HEK293 (cell line): ENCODE data around the gene PHC3.

Experiments used
- CTCF ChIA-PET: fragments of 350-600 bp; formaldehyde crosslinking; extraction: SDS; loops from one replicate; lab custom pipeline; 2021; ENCODE audit warnings: antibody characterized with exemption; lab: Yijun Ruan, JAX
- POLR2A ChIA-PET: fragments of 300-600 bp; formaldehyde crosslinking; extraction: SDS; loops from one replicate; lab custom pipeline; 2020; ENCODE audit warnings: antibody characterized with exemption, inconsistent platforms; lab: Yijun Ruan, JAX
- H3K27ac ChIP-seq: fragments of 200-500 bp; sonication (Bioruptor generic); 2 replicates; pipeline ENCODE4 v1.5.1; 2014; ENCODE audit warnings: low read depth, low read length, control low read depth, inconsistent platforms; ENCODE audit errors: extremely low read depth
- H3K36me3 ChIP-seq, 2 experiments: fragments of 200-500 bp in 1 of 2; sonication (Bioruptor generic) in 1 of 2; 1 replicate in 1 of 2; 2 replicates in 1 of 2; pipeline ENCODE4 v1.5.1; 2014 to 2017; ENCODE audit warnings: inconsistent platforms in 2 of 2, low read length in 2 of 2; ENCODE audit not compliant: control insufficient read depth in 2 of 2, insufficient read depth in 1 of 2
- H3K4me1 ChIP-seq: fragments of 200-500 bp; sonication (Bioruptor generic); 2 replicates; pipeline ENCODE4 v1.5.1; 2014; ENCODE audit warnings: mild to moderate bottlenecking, low read length, inconsistent platforms; ENCODE audit not compliant: control insufficient read depth, insufficient read depth
- H3K4me3 ChIP-seq: 2 replicates; pipeline ENCODE4 v1.5.1; 2011; ENCODE audit warnings: low read depth, mild to moderate bottlenecking, control low read depth, low read length, moderate library complexity
- H3K9me3 ChIP-seq: fragments of 200-500 bp; sonication (Bioruptor generic); 2 replicates; pipeline ENCODE4 v1.5.1; 2014; ENCODE audit warnings: low read depth, low read length, inconsistent platforms; ENCODE audit not compliant: control insufficient read depth, insufficient read depth
- GLIS2 ChIP-seq: fragments of 450-650 bp; formaldehyde crosslinking; IDR thresholded peaks from 2 replicates; pipeline ENCODE4 v1.5.1; 2016; ENCODE audit warnings: missing biosample characterization, missing genetic modification characterization
- HOXC10 ChIP-seq: sonication (generic); formaldehyde crosslinking; IDR thresholded peaks from 2 replicates; pipeline ENCODE4 v1.8.1; 2023; ENCODE audit warnings: mild to moderate bottlenecking, missing genetic modification reagents
- PRDM1 ChIP-seq: fragments of 450-650 bp; formaldehyde crosslinking; IDR thresholded peaks from 2 replicates; pipeline ENCODE4; 2016; ENCODE audit warnings: missing biosample characterization, missing genetic modification characterization
- TCF7L2 ChIP-seq: IDR thresholded peaks from 2 replicates; pipeline ENCODE4 v1.6.1; 2011; ENCODE audit warnings: low read depth, mild to moderate bottlenecking, inconsistent platforms, low read length, moderate library complexity, borderline replicate concordance
- ZBTB17 ChIP-seq: fragments of 450-650 bp; formaldehyde crosslinking; IDR thresholded peaks from 2 replicates; pipeline ENCODE4 v1.5.1; 2016; ENCODE audit warnings: missing biosample characterization, missing genetic modification characterization
- ZFHX2 ChIP-seq: fragments of 450-650 bp; formaldehyde crosslinking; conservative IDR thresholded peaks from 2 replicates; pipeline ENCODE4 v1.5.1; 2016; ENCODE audit warnings: missing biosample characterization, missing genetic modification characterization
- ZNF175 ChIP-seq: fragments of 450-650 bp; formaldehyde crosslinking; IDR thresholded peaks from 2 replicates; pipeline ENCODE4 v1.5.1; 2016; ENCODE audit warnings: missing biosample characterization, missing genetic modification characterization
- ZNF184 ChIP-seq: fragments of 450-650 bp; IDR thresholded peaks from 2 replicates; pipeline ENCODE4 v1.5.1; 2018; ENCODE audit warnings: missing biosample characterization, mild to moderate bottlenecking, missing genetic modification characterization
- ZNF211 ChIP-seq: fragments of 450-650 bp; formaldehyde crosslinking; IDR thresholded peaks from 2 replicates; pipeline ENCODE4 v1.5.1; 2016; ENCODE audit warnings: low read depth, missing biosample characterization, missing genetic modification characterization
- ZNF394 ChIP-seq: fragments of 450-650 bp; formaldehyde crosslinking; IDR thresholded peaks from 2 replicates; pipeline ENCODE4 v1.5.1; 2016; ENCODE audit warnings: missing biosample characterization, missing genetic modification characterization, mild to moderate bottlenecking, moderate library complexity, borderline replicate concordance
- ZNF510 ChIP-seq: fragments of 450-650 bp; formaldehyde crosslinking; IDR thresholded peaks from 2 replicates; pipeline ENCODE4 v1.5.1; 2018; ENCODE audit warnings: mild to moderate bottlenecking, missing genetic modification characterization, missing biosample characterization; ENCODE audit not compliant: insufficient replicate concordance
- ZNF521 ChIP-seq: fragments of 450-650 bp; formaldehyde crosslinking; IDR thresholded peaks from 2 replicates; pipeline ENCODE4 v1.5.1; 2017; ENCODE audit warnings: missing biosample characterization, mild to moderate bottlenecking, missing genetic modification characterization
- ZNF548 ChIP-seq: fragments of 450-650 bp; formaldehyde crosslinking; IDR thresholded peaks from 2 replicates; pipeline ENCODE4 v1.5.1; 2016; ENCODE audit warnings: missing biosample characterization, missing genetic modification characterization
- ZNF555 ChIP-seq: fragments of 450-650 bp; formaldehyde crosslinking; conservative IDR thresholded peaks from 2 replicates; pipeline ENCODE4 v1.5.1; 2017; ENCODE audit warnings: missing biosample characterization, mild to moderate bottlenecking, missing genetic modification characterization, inconsistent platforms
- ZNF585B ChIP-seq: fragments of 450-650 bp; formaldehyde crosslinking; IDR thresholded peaks from 2 replicates; pipeline ENCODE4 v1.5.1; 2016; ENCODE audit warnings: missing biosample characterization, missing genetic modification characterization
- ZNF623 ChIP-seq: fragments of 450-650 bp; formaldehyde crosslinking; IDR thresholded peaks from 2 replicates; pipeline ENCODE4 v1.5.1; 2016; ENCODE audit warnings: missing biosample characterization, missing genetic modification characterization
- ZNF707 ChIP-seq: fragments of 450-650 bp; formaldehyde crosslinking; IDR thresholded peaks from 2 replicates; pipeline ENCODE4 v1.5.1; 2016; ENCODE audit warnings: missing biosample characterization, missing genetic modification characterization
- ZNF837 ChIP-seq: fragments of 450-650 bp; formaldehyde crosslinking; IDR thresholded peaks from 2 replicates; pipeline ENCODE4 v1.5.1; 2016; ENCODE audit warnings: missing biosample characterization, missing genetic modification characterization
- TF ChIP-seq, protein P1 (sequence below): fragments of 450-650 bp; formaldehyde crosslinking; IDR thresholded peaks from 2 replicates; pipeline ENCODE4 v1.5.1; 2016; ENCODE audit warnings: missing biosample characterization, missing genetic modification characterization
- TF ChIP-seq, protein P2 (sequence below): fragments of 450-650 bp; formaldehyde crosslinking; IDR thresholded peaks from 2 replicates; pipeline ENCODE4 v1.5.1; 2016; ENCODE audit warnings: missing biosample characterization, missing genetic modification characterization
- TF ChIP-seq, protein P3 (sequence below): fragments of 450-650 bp; formaldehyde crosslinking; optimal IDR thresholded peaks from 2 replicates; pipeline ENCODE3; 2016; ENCODE audit warnings: missing biosample characterization, mild to moderate bottlenecking, missing genetic modification characterization

The PHC3 gene

DNA sequence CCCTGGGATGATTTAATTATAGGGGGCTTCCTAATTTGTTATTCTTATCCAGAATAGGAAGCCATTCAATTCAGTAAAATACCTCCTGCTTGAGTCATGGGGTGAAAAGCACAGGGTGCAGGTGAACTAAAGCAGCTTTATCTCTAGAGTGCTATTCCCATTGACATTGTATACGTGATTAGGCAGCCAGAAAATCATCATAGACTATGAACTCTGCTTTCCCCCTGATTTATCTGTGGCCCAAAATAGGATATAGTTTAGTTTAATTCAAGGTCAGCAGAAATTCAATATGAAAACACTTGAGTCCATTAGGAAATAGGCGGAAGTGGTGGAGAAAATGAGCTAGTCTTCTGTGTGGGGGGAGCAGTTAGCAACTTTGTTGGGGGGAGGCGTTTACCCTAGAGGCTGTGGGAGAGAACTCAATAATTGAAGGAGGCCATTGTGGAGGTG is 22.5 kb upstream of the PHC3 start (continued):
- TF ChIP-seq, protein P1, sequence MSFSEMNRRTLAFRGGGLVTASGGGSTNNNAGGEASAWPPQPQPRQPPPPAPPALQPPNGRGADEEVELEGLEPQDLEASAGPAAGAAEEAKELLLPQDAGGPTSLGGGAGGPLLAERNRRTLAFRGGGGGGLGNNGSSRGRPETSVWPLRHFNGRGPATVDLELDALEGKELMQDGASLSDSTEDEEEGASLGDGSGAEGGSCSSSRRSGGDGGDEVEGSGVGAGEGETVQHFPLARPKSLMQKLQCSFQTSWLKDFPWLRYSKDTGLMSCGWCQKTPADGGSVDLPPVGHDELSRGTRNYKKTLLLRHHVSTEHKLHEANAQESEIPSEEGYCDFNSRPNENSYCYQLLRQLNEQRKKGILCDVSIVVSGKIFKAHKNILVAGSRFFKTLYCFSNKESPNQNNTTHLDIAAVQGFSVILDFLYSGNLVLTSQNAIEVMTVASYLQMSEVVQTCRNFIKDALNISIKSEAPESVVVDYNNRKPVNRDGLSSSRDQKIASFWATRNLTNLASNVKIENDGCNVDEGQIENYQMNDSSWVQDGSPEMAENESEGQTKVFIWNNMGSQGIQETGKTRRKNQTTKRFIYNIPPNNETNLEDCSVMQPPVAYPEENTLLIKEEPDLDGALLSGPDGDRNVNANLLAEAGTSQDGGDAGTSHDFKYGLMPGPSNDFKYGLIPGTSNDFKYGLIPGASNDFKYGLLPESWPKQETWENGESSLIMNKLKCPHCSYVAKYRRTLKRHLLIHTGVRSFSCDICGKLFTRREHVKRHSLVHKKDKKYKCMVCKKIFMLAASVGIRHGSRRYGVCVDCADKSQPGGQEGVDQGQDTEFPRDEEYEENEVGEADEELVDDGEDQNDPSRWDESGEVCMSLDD (tag by site-specific recombination), result no peak
- TF ChIP-seq GLIS2 (tag by site-specific recombination) (no peak), ZNF521 (no peak), ZNF623 (no peak), ZBTB17 (tag by site-specific recombination) (0 out of 2 replicates have a peak, but pooled peaks have one; percentile 12)
- TF ChIP-seq, all 188 proteins: peak for 7

DNA sequence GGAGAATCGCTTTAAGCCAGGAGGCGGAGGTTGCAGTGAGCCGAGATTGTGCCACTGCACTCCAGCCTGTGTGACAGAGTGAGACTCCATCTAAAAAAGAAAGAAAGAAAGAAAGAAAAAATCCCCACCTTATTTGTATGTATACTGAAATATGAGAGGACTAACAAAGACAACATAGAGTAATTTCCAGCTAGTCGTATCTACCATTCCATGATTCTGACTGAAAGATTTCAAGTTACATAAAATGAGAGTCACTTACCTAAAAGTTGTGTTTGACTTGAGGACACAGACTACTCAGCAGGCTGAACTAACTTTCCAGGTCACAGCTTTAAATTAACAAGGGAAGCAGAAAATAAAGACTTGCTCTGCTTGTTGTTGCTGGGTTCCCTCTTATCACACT is 21.9 kb upstream of the PHC3 start:
- Histone ChIP-seq H3K4me1 (no peaks in the 10 kb centered on the region; the same call in 1 of the 2 replicates), H3K27ac (no peak overlapping the region), H3K36me3 (no peaks in the 10 kb centered on the region), H3K9me3 (no peaks in the 10 kb centered on the region), H3K4me3 (no peak overlapping the region)
- ChIA-PET CTCF (interaction anchor here (0.8 to 1.6 kb wide), 3 partner anchors 14 to 165 kb away, joined by 4 to 5 read pairs (median 4); no protein-coding TSS in a partner anchor), POLR2A (interaction anchor here (0.8 to 1.4 kb wide), 2 partner anchors 19 to 22 kb away, joined by 3 to 4 read pairs; partner anchors contain the start of genes PHC3 and PRKCI)
- TF ChIP-seq, protein P2, sequence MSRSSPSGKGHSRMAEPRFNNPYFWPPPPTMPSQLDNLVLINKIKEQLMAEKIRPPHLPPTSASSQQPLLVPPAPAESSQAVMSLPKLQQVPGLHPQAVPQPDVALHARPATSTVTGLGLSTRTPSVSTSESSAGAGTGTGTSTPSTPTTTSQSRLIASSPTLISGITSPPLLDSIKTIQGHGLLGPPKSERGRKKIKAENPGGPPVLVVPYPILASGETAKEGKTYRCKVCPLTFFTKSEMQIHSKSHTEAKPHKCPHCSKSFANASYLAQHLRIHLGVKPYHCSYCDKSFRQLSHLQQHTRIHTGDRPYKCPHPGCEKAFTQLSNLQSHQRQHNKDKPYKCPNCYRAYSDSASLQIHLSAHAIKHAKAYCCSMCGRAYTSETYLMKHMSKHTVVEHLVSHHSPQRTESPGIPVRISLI (tag by site-specific recombination), result no peak
- no peak for TF ChIP-seq ZNF585B (tag by site-specific recombination)
- TF ChIP-seq ZNF510 (tag by site-specific recombination), result no peak
- no peak for TF ChIP-seq ZNF548 (tag by site-specific recombination)
- TF ChIP-seq ZNF175 (tag by site-specific recombination), result no peak
- no peak for TF ChIP-seq ZNF211
- TF ChIP-seq HOXC10 (CRISPR knock-in tag), result no peak
- TF ChIP-seq PRDM1 (tag by site-specific recombination), result no peak
- TF ChIP-seq, protein P3, sequence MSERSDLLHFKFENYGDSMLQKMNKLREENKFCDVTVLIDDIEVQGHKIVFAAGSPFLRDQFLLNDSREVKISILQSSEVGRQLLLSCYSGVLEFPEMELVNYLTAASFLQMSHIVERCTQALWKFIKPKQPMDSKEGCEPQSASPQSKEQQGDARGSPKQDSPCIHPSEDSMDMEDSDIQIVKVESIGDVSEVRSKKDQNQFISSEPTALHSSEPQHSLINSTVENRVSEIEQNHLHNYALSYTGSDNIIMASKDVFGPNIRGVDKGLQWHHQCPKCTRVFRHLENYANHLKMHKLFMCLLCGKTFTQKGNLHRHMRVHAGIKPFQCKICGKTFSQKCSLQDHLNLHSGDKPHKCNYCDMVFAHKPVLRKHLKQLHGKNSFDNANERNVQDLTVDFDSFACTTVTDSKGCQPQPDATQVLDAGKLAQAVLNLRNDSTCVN, result no peak
- no peak for TF ChIP-seq ZNF707 (tag by site-specific recombination)
- no peak for TF ChIP-seq TCF7L2
- TF ChIP-seq ZNF837 (tag by site-specific recombination), result no peak
- TF ChIP-seq ZNF555 (tag by site-specific recombination), result no peak
- no peak for TF ChIP-seq ZFHX2
- TF ChIP-seq ZNF184 (tag by site-specific recombination), result no peak
- TF ChIP-seq ZNF394 (tag by site-specific recombination), result no peak
